NB4 (cell line): ENCODE measurements around the gene CUX1.

Experiments
- CTCF ChIP-seq: IDR thresholded peaks from one replicate; pipeline ENCODE4 v1.5.1; 2012; ENCODE audit warnings: low read depth, low read length
- POLR2A ChIP-seq: IDR thresholded peaks from 2 replicates; pipeline ENCODE4 v1.6.1; 2011; ENCODE audit warnings: mild to moderate bottlenecking; ENCODE audit not compliant: insufficient read length; ENCODE audit errors: extremely low read depth

- TF ChIP-seq CTCF (no peak), POLR2A (no peak)
Observed at GRCh38 chr7:102318482-102318971, 501.1 kb downstream of the CUX1 start.
